GM12878 (cell line): ENCODE results near the gene PROKR1. TPM values are rescaled to one million over a fixed set of nuclear protein-coding genes. Genes with fewer than 3 reads are reported as not detected.
A peak's percentile ranks its signal among the peaks of the same experiment; 100 is the strongest.

ENCODE experiments used
- ATAC-seq: fragments of 200-7000 bp; cut with Tn5 transposase; 3 replicates; pipeline ENCODE4 v1.9.1; 2020; ENCODE audit warnings: mild to moderate bottlenecking, moderate library complexity
- BruUV-seq: library from RNA; stranded (reverse); fragments of 400-500 nt; replicated peaks from 2 replicates; lab custom pipeline; 2021; lab: Mats Ljungman, UMichigan
- CTCF ChIA-PET: fragments of 300-600 bp; sonication (Branson Sonifier 250); formaldehyde crosslinking; extraction: SDS; loops from one replicate; lab custom pipeline; 2021; ENCODE audit warnings: inconsistent platforms; lab: Yijun Ruan, JAX
- POLR2A ChIA-PET: fragments of 350-600 bp; formaldehyde crosslinking; extraction: SDS; loops from one replicate; lab custom pipeline; 2021; ENCODE audit warnings: inconsistent platforms; lab: Charles Lee
- RAD21 ChIA-PET: fragments of 300-600 bp; sonication (Branson Sonifier 250); formaldehyde crosslinking; loops from one replicate; lab custom pipeline; 2023; ENCODE audit warnings: antibody characterized with exemption; ENCODE audit not compliant: unreplicated experiment; lab: Charles Lee
- SMC1A ChIA-PET: fragments of 300-600 bp; sonication (Branson Sonifier 250); formaldehyde crosslinking; loops from one replicate; lab custom pipeline; 2023; ENCODE audit not compliant: unreplicated experiment, uncharacterized antibody; lab: Charles Lee
- DNase-seq: peaks from one replicate; pipeline ENCODE4 v3.0.0-alpha.2; 2011; ENCODE audit warnings: low read depth, low spot score
- FAIRE-seq: peaks from 3 replicates; lab custom pipeline; 2011; peaks lifted over from hg19 to GRCh38; lab: Jason Lieb, UNC
- H2AFZ ChIP-seq: 2 replicates; pipeline ENCODE4 v1.6.0; 2011; ENCODE audit warnings: low read depth, low read length, control low read depth; ENCODE audit not compliant: control insufficient read depth
- H3K27ac ChIP-seq: 2 replicates; pipeline ENCODE4 v1.5.1; 2011; ENCODE audit warnings: control low read depth; ENCODE audit not compliant: control insufficient read depth, insufficient read depth
- H3K27me3 ChIP-seq, 2 experiments: replicated peaks in 1 of 2; 2 replicates each; pipeline versions ENCODE4 v1.6.0 to v1.6.1; 2011; ENCODE audit warnings: low read length in 1 of 2; ENCODE audit not compliant: control insufficient read depth in 2 of 2, insufficient read depth in 2 of 2
- H3K36me3 ChIP-seq, 2 experiments: 2 replicates each; pipeline ENCODE4 v1.5.1; 2011; ENCODE audit warnings: low read length in 1 of 2; ENCODE audit not compliant: control insufficient read depth in 2 of 2, insufficient read depth in 2 of 2
- H3K4me1 ChIP-seq: 2 replicates; pipeline ENCODE4 v1.6.1; 2011; ENCODE audit warnings: mild to moderate bottlenecking, low read length, moderate library complexity, mixed read lengths; ENCODE audit not compliant: control insufficient read depth, insufficient read depth
- H3K4me2 ChIP-seq: 2 replicates; pipeline ENCODE4 v1.6.0; 2011; ENCODE audit warnings: control low read depth; ENCODE audit not compliant: control insufficient read depth, insufficient read depth
- H3K4me3 ChIP-seq: fragments of 200-600 bp; sonication (generic); 2 replicates; pipeline ENCODE4 v1.5.1; 2016
- H3K79me2 ChIP-seq: 2 replicates; pipeline ENCODE4 v1.6.0; 2011; ENCODE audit warnings: low read length; ENCODE audit not compliant: control insufficient read depth, insufficient read depth
- H3K9ac ChIP-seq: 2 replicates; pipeline ENCODE4 v1.8.0; 2011; ENCODE audit warnings: low read length, control low read depth, mixed read lengths; ENCODE audit not compliant: control insufficient read depth, insufficient read depth
- H3K9me3 ChIP-seq: replicated peaks from 3 replicates; pipeline ENCODE4 v1.5.1; 2011; ENCODE audit warnings: mild to moderate bottlenecking, low read length; ENCODE audit not compliant: control insufficient read depth, insufficient read depth
- H4K20me1 ChIP-seq: 2 replicates; pipeline ENCODE4 v1.6.0; 2011; ENCODE audit not compliant: control insufficient read depth, insufficient read depth
- BCL11A ChIP-seq: IDR thresholded peaks from 2 replicates; pipeline ENCODE4 v1.6.1; 2011; ENCODE audit warnings: low read depth, low read length
- EED ChIP-seq: sonication (generic); IDR thresholded peaks from 2 replicates; pipeline ENCODE4 v1.6.1; 2016; ENCODE audit warnings: antibody characterized with exemption, low read depth
- RAD21 ChIP-seq: IDR thresholded peaks from 2 replicates; pipeline ENCODE4 v1.6.1; 2011; ENCODE audit warnings: mild to moderate bottlenecking, low read depth, low read length, moderate library complexity; ENCODE audit not compliant: insufficient read depth
- WGBS: methylation state at CpG from one replicate; pipeline ENCODE4 v1.1.6; 2016; ENCODE audit warnings: low lambda C conversion rate; ENCODE audit not compliant: insufficient replicate concordance, insufficient coverage; ENCODE audit errors: missing lambda C conversion rate; 5-methylcytosine and 5-hydroxymethylcytosine counted together
- in situ Hi-C: fragments of 300-500 bp; cut with MboI; formaldehyde crosslinking; loops from 9 replicates; pipeline ENCODE4 v1.14.3; 2018; ENCODE audit warnings: mixed read lengths
- intact Hi-C: fragments of 100-400 bp; cut with micrococcal nuclease; formaldehyde crosslinking; loops from one replicate; pipeline ENCODE4 v1.14.2; 2022; ENCODE audit not compliant: unreplicated experiment
- polyA plus RNA-seq, 11 experiments: library from polyadenylated mRNA; depleted of rRNA in 4 of 11; unstranded in 6 of 11; stranded (reverse) in 5 of 11; fragments of >200 nt; fragmentation: Nextera tagmentation in 4 of 11; fragmentation: Illumina TruSeq in 1 of 11; extraction: Ambion mirVana in 4 of 11; extraction: Trizol in 1 of 11; gene quantifications; 1 replicate in 1 of 11; 2 replicates in 10 of 11; pipeline versions ENCODE4 v1.2.1 to v1.2.3, GENCODE V29; 2011 to 2016; ENCODE audit warnings: inconsistent platforms in 2 of 11, missing spikeins in 2 of 11, low read depth in 1 of 11
- total RNA-seq, 4 experiments: library from RNA; depleted of rRNA in 3 of 4; stranded (reverse); fragments of >200 nt in 3 of 4; fragmentation: Illumina TruSeq in 1 of 4; extraction: Trizol in 1 of 4; gene quantifications; 2 replicates each; pipeline versions ENCODE4 v1.2.1 to v1.2.3, GENCODE V29; 2013 to 2021
- TF ChIP-seq, protein P1 (sequence below): fragments of 450-650 bp; IDR thresholded peaks from 2 replicates; pipeline ENCODE4 v1.6.1; 2014; ENCODE audit warnings: mild to moderate bottlenecking
- TF ChIP-seq, protein P2 (sequence below), 3 experiments: IDR thresholded peaks in 2 of 3; conservative IDR thresholded peaks in 1 of 3; 2 replicates each; pipeline ENCODE4 v1.5.1; 2011; ENCODE audit warnings: low read depth in 3 of 3, low read length in 3 of 3, mild to moderate bottlenecking in 3 of 3, control low read depth in 2 of 3, moderate library complexity in 2 of 3, inconsistent platforms in 1 of 3, mixed read lengths in 1 of 3; ENCODE audit not compliant: control insufficient read depth in 2 of 3, insufficient read depth in 1 of 3; ENCODE audit errors: extremely low read depth in 1 of 3

Gene PROKR1
- total and polyA plus RNA-seq, 10 of the 15 experiments (the other 5 are each of a cell fraction or from before 2014, with no cell fraction given), result 0.01 to 0.02 TPM; not detected in 8

DNA sequence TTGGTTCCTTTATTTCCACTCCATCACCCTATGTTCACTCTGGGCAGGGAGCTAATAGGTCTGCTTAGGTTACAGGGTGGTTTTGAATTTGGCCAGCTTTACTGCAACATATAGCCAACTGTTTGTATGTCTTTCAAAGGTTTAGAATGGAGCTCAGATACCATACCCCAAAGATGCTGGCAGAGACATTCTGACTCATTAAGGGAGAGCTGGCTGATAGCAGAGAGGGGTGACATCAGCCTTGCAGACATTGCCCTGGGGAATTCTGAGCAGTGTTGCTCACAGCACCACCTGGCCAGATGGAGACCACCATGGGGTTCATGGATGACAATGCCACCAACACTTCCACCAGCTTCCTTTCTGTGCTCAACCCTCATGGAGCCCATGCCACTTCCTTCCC, 2.1 kb downstream of the PROKR1 start (continued):
- TF ChIP-seq, protein P1, sequence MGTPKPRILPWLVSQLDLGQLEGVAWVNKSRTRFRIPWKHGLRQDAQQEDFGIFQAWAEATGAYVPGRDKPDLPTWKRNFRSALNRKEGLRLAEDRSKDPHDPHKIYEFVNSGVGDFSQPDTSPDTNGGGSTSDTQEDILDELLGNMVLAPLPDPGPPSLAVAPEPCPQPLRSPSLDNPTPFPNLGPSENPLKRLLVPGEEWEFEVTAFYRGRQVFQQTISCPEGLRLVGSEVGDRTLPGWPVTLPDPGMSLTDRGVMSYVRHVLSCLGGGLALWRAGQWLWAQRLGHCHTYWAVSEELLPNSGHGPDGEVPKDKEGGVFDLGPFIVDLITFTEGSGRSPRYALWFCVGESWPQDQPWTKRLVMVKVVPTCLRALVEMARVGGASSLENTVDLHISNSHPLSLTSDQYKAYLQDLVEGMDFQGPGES, result no peak
- no peak for TF ChIP-seq EED

DNA sequence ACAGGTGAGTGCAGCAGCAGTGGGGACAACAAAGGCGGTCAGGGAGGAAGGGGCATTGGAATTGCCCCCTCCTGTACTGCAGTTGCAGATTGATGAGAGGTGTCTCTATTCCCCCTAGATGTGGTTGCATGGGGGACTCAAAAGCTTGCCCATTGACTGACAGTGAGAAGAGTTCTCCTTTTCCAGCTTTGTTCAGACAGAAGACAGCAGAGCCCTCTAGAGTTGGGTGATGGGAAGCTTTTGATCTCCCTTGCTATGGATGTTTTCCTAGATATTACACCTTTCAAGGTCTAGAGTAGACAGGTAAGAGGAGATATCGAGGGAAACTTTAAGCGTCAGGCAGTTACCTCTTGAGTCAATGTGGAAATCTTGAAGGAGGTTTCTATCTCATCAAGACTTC, 2.9 kb downstream of the PROKR1 start:
- no peaks in the 10 kb centered on the region for H3K36me3 ChIP-seq
- in situ Hi-C loops, result no loop called here
- no peaks in the 10 kb centered on the region for H3K79me2 ChIP-seq
- ATAC-seq (no peak), FAIRE-seq (no peak), DNase-seq (no peak)
- no peaks in the 10 kb centered on the region; the same call in 2 of the 3 replicates for H3K9me3 ChIP-seq
- RAD21 ChIA-PET, result no interaction called here
- 30% methylated on average over 3 of the region's 3 CpGs for WGBS
- no peak overlapping the region for H2AFZ ChIP-seq
- CTCF ChIA-PET, result no interaction called here
- SMC1A ChIA-PET, result no interaction called here
- H3K4me2 ChIP-seq, result no peak overlapping the region
- TF ChIP-seq RAD21 (0 out of 2 replicates have a peak, but pooled peaks have one; percentile 5), BCL11A (no peak)
- TF ChIP-seq, protein P2, sequence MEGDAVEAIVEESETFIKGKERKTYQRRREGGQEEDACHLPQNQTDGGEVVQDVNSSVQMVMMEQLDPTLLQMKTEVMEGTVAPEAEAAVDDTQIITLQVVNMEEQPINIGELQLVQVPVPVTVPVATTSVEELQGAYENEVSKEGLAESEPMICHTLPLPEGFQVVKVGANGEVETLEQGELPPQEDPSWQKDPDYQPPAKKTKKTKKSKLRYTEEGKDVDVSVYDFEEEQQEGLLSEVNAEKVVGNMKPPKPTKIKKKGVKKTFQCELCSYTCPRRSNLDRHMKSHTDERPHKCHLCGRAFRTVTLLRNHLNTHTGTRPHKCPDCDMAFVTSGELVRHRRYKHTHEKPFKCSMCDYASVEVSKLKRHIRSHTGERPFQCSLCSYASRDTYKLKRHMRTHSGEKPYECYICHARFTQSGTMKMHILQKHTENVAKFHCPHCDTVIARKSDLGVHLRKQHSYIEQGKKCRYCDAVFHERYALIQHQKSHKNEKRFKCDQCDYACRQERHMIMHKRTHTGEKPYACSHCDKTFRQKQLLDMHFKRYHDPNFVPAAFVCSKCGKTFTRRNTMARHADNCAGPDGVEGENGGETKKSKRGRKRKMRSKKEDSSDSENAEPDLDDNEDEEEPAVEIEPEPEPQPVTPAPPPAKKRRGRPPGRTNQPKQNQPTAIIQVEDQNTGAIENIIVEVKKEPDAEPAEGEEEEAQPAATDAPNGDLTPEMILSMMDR (IDR thresholded peaks at IDR 0.05 in 2 of 3, conservative IDR thresholded peaks at IDR 0.05 in 1 of 3; ENCODE audit: control insufficient read depth in 2 of 3, extremely low read depth in 1 of 3, insufficient read depth in 1 of 3, low read depth in 3 of 3, low read length in 3 of 3), result peak in 1 of 3 experiments; percentile 8; a peak in 1 of 6 replicates
- POLR2A ChIA-PET, result no interaction called here
- no TSS peak for BruUV-seq
- intact Hi-C loops, result no loop called here
- no peak overlapping the region for H3K27ac ChIP-seq
- H3K4me1 ChIP-seq, result no peaks in the 10 kb centered on the region
- H3K4me3 ChIP-seq, result no peak overlapping the region
- no peaks in the 10 kb centered on the region for H4K20me1 ChIP-seq
- H3K27me3 ChIP-seq, result peaks cover 5 to 23% of the 10 kb centered on the region in 2 experiments
- H3K9ac ChIP-seq, result no peak overlapping the region
